Pulmonary artery endothelial cell (primary cell): Measurements from ENCODE around the gene BTBD9. TPM values are rescaled to one million over a fixed set of nuclear protein-coding genes. Genes with fewer than 3 reads are reported as not detected.

ENCODE experiments used
- DNase-seq: peaks from one replicate; pipeline ENCODE4 v3.0.0-alpha.2; 2011; ENCODE audit warnings: low read depth, low spot score
- total RNA-seq: library from RNA; depleted of rRNA; stranded (reverse); fragments of >200 nt; gene quantifications from 2 replicates; pipeline ENCODE4 v1.2.3, GENCODE V29; 2014

BTBD9 gene
- total RNA-seq, 1 donor from 2014 or later: 7.6 TPM

GRCh38 chr6:38391626-38392579 is 247.8 kb downstream of the BTBD9 start:
- DNase-seq: no peak

- DNase-seq: no peak
Observed at GRCh38 chr6:38391206-38391605, 248.5 kb downstream of the BTBD9 start.

- DNase-seq: no peak
Observed at GRCh38 chr6:38389875-38390274, 249.9 kb downstream of the BTBD9 start.

- no peak for DNase-seq
Observed at GRCh38 chr6:38387971-38388370, 251.8 kb downstream of the BTBD9 start.

GRCh38 chr6:38387461-38387860 is 252.3 kb downstream of the BTBD9 start:
- DNase-seq: no peak

GRCh38 chr6:38378801-38379200 is 260.9 kb downstream of the BTBD9 start:
- no peak for DNase-seq

GRCh38 chr6:38375937-38376336 is 263.8 kb downstream of the BTBD9 start:
- no peak for DNase-seq

GRCh38 chr6:38375341-38375740 is 264.4 kb downstream of the BTBD9 start:
- DNase-seq: no peak

- DNase-seq: no peak
Observed at GRCh38 chr6:38371881-38372280, 267.8 kb downstream of the BTBD9 start.

GRCh38 chr6:38370653-38371601 is 268.8 kb downstream of the BTBD9 start:
- no peak for DNase-seq

- DNase-seq: no peak
Observed at GRCh38 chr6:38367231-38367630, 272.5 kb downstream of the BTBD9 start.

GRCh38 chr6:38366234-38366633 is 273.5 kb downstream of the BTBD9 start:
- DNase-seq: no peak

GRCh38 chr6:38364775-38365174 is 275.0 kb downstream of the BTBD9 start:
- no peak for DNase-seq

GRCh38 chr6:38364127-38364526 is 275.6 kb downstream of the BTBD9 start:
- DNase-seq: no peak

- DNase-seq: no peak
Observed at GRCh38 chr6:38355519-38355918, 284.2 kb downstream of the BTBD9 start.

- no peak for DNase-seq
Observed at GRCh38 chr6:38354905-38355304, 284.8 kb downstream of the BTBD9 start.

- no peak for DNase-seq
Observed at GRCh38 chr6:38354037-38354381, 285.7 kb downstream of the BTBD9 start.

- DNase-seq: no peak
Observed at GRCh38 chr6:38353310-38354036, 286.3 kb downstream of the BTBD9 start.

- no peak for DNase-seq
Observed at GRCh38 chr6:38352636-38353035, 287.1 kb downstream of the BTBD9 start.

GRCh38 chr6:38350942-38351341 is 288.8 kb downstream of the BTBD9 start:
- DNase-seq: no peak

- no peak for DNase-seq
Observed at GRCh38 chr6:38350220-38350619, 289.5 kb downstream of the BTBD9 start.

GRCh38 chr6:38349795-38350194 is 289.9 kb downstream of the BTBD9 start:
- no peak for DNase-seq
